GM06990 (cell line): ENCODE data around the gene LHFPL3.

ENCODE experiments used
- DNase-seq: peaks from one replicate; pipeline ENCODE4 v3.0.0-alpha.2; 2011; ENCODE audit not compliant: insufficient read length; ENCODE audit errors: extremely low read depth
- H3K27me3 ChIP-seq: replicated peaks from 2 replicates; pipeline ENCODE4 v1.6.0; 2011; ENCODE audit warnings: low read length; ENCODE audit not compliant: control insufficient read depth, insufficient read depth
- H3K36me3 ChIP-seq: 2 replicates; pipeline ENCODE4 v1.5.1; 2011; ENCODE audit warnings: low read length; ENCODE audit not compliant: control insufficient read depth, insufficient read depth
- H3K4me3 ChIP-seq: replicated peaks from 2 replicates; pipeline ENCODE4 v1.5.1; 2011; ENCODE audit warnings: low read depth, mild to moderate bottlenecking, control low read depth, low read length
- TF ChIP-seq, protein P1 (sequence below): IDR thresholded peaks from 2 replicates; pipeline ENCODE4 v1.5.1; 2011; ENCODE audit warnings: low read length, control low read depth, mild to moderate bottlenecking, inconsistent platforms; ENCODE audit not compliant: insufficient read depth, poor library complexity, severe bottlenecking

The LHFPL3 gene

DNA sequence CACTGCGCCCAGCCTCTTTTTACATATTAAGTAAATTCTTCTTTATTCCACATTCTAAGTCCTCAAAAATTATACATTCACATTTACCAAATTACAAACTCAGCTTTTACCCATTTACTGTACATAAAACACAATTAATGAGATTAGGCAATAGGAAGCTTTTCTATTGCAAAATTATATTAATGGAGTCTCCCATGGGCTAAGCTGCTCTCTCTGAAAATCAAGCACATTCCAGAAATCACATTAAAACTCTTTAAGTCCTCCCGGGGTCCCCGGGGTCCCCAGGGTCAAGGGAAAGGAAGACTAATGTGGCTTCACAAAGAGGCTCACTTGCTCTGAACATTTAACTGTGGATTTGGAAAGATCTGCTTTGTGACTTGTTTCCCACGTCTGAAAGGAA lies 558.2 kb downstream of the LHFPL3 start:
- Histone ChIP-seq H3K4me3 (no peak overlapping the region), H3K36me3 (no peaks in the 10 kb centered on the region), H3K27me3 (no peaks in the 10 kb centered on the region)
- TF ChIP-seq, protein P1, sequence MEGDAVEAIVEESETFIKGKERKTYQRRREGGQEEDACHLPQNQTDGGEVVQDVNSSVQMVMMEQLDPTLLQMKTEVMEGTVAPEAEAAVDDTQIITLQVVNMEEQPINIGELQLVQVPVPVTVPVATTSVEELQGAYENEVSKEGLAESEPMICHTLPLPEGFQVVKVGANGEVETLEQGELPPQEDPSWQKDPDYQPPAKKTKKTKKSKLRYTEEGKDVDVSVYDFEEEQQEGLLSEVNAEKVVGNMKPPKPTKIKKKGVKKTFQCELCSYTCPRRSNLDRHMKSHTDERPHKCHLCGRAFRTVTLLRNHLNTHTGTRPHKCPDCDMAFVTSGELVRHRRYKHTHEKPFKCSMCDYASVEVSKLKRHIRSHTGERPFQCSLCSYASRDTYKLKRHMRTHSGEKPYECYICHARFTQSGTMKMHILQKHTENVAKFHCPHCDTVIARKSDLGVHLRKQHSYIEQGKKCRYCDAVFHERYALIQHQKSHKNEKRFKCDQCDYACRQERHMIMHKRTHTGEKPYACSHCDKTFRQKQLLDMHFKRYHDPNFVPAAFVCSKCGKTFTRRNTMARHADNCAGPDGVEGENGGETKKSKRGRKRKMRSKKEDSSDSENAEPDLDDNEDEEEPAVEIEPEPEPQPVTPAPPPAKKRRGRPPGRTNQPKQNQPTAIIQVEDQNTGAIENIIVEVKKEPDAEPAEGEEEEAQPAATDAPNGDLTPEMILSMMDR, result no peak
- no peak for DNase-seq

DNA sequence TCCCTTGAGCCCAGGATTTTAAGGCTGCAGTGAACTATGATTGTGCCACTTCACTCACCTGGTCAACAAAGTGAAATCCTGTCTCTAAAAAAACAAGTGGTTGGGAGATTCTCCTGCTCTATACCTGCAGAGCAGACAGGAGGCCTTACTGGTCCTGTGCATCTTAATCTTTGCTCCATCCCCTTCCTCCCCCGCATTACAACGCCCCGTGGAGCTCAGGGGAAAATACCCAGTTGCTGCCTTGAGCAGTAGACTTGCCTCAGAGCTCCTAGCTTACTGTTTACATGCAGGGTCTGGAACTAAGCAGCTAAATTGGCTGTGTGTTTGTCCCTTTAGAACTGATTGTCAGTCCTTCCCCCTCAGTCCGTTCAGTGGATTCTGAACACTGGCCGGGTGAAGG lies 561.8 kb downstream of the LHFPL3 start:
- TF ChIP-seq, protein P1, result no peak
- Histone ChIP-seq H3K4me3 (no peak overlapping the region), H3K27me3 (no peaks in the 10 kb centered on the region), H3K36me3 (no peaks in the 10 kb centered on the region)
- no peak for DNase-seq

DNA sequence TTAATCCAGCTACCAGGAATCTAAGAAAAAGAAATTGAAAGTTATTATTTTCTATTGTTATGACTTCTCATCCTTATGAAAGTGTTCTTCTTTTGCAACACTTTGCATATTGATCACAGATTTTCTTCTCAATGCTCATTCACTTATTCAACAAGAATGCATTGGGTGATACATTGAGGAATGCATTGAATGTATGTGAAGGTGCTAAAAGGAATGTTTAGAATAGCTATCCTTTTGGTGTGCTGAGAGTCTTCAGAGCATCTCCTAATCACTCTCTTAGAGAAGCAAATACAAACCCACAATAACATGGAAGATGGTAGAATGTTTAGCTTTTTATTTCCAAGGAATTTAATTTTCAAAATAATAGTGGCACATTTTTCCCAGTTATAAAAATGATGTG lies 563.5 kb downstream of the LHFPL3 start:
- TF ChIP-seq, protein P1, result no peak
- Histone ChIP-seq H3K4me3 (no peak overlapping the region), H3K36me3 (no peaks in the 10 kb centered on the region), H3K27me3 (no peaks in the 10 kb centered on the region)
- DNase-seq, result no peak

DNA sequence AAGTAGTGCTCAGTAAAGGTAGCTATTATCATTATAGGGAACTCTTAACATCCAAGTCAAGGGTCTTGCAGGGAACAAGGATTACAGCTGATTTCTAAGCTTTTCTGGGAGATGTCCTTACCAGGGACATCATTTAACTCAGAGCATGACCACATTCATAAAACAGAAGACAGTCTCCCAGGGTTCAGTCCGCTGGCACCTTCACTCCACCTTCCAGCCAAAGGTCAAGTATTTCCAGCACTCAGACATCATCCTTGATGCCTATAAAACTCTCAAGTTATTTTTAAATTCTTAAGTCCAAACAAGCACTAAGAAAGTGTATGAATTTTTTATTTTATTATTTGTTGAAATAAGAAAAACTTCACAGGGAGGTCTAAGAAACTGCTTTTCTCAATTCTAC lies 565.9 kb downstream of the LHFPL3 start:
- TF ChIP-seq, protein P1, result no peak
- Histone ChIP-seq H3K36me3 (no peaks in the 10 kb centered on the region), H3K27me3 (no peaks in the 10 kb centered on the region), H3K4me3 (no peak overlapping the region)
- no peak for DNase-seq

DNA sequence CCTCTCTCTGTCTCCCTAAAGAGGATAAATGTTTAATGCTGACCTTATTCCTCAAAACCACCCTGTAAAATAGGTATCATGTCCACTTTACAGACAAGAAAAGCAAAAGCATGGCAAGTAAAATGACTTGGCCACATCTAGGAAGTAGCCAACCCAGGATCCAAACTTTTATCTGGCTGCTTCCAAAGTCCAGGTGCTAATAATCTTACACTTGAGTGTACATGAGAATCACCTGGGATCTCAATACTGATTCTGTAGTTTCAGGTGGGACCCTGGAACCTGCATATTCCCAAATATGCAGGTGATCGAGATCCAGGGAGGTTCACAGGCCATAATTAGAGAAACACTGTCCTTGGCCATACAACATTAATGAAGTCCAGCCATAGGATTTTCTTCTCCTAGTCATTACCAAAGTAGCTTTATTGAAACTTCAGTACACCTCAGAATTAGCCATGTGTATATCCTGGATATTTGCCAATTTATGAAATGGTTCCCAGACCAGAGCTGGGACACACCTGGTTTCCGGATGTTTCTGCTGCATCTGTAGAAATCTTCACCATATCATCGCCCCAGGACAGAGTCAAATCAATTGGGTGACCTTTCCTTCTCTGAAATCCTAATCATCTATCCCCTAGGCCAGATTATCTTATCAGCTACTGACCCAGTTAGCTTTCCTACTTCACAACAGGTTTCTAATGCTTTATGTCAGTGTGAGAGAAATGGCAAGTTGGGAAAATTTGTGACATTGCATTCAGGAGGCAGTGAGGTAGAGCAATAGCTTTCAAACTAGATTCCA lies 566.5 kb downstream of the LHFPL3 start:
- no peaks in the 10 kb centered on the region for H3K27me3 ChIP-seq
- TF ChIP-seq, protein P1, result no peak
- H3K36me3 ChIP-seq, result no peaks in the 10 kb centered on the region
- H3K4me3 ChIP-seq, result peak overlapping the region; percentile 33
- peak; percentile 34 for DNase-seq
